ENCODE data around the gene HSD17B14. TPM values are rescaled to one million over a fixed set of nuclear protein-coding genes. Genes with fewer than 3 reads are reported as not detected.

Gene HSD17B14
- total RNA-seq, 4 donors from 2014 or later: 3.5 to 15.1 (median 5.4) TPM

DNA sequence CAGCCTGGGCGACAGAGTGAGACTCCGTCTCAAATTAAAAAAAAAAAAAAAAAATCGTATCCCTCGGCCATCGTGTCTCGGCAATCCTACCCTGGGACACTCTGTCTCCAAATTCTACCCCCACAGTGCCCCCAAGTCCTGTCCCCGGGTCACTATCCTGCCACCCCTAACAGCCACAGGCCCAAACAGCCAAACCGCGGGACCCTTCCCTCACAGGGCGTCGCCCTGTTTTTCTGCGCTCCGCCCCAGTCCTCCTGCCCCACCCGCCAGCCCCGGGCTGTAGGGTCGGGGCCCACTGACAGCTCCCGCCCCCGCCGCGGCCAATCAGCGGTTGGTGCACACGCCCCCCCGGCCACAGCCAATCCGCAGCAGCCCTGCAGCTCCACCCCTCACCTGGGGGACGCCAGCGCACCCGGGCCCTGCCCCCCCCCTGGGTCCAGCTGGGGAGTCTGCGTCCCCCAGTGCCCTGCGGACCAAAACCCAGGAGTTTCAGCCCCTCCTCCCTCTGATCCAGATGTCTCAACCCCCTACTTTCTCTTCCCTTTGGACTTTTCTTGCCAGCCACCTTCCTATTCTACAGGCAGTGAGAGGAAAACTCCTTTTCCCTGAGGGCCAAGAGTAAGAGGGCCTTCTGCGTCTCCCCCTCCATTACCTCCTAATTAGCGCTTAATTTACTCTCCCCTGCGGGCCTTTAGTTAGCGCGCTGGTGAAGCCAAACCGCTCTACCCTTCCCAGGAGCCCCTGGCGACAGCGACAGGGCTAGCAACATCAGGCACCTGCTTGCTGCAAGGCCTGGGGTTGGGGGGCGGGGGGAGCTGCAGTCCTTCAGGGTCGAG, 24.0 kb downstream of the HSD17B14 start:
- Histone ChIP-seq H3K27me3 (no peaks in the 10 kb centered on the region), H3K9me3 (no peaks in the 10 kb centered on the region), H3K27ac (peak overlapping the region; percentile 88 to 93 (median 90)), H3K4me1 (peaks cover 6 to 54% (median 39%) of the 10 kb centered on the region in 4 donors), H3K4me3 (peak overlapping the region; percentile 33 to 71 (median 63)), H3K36me3 (no peaks in the 10 kb centered on the region)
- WGBS, 2 donors (ENCODE audit: low coverage in 1 of 2): 4 to 12% methylated on average over 9 to 36 of the region's 39 CpGs
- in situ Hi-C loops (cut with MboI; ENCODE audit: low pct_ligation_motif_present in 1 of 4, low pct_unique_long_range_greater_than_20kb in 1 of 4, low sequenced_read_pairs in 3 of 4): no loop called here
- intact Hi-C loops (cut with DNase I; ENCODE audit: low total_unique reads): no loop called here
- peak; percentile 24 for TF ChIP-seq EP300 (IDR thresholded peaks at IDR 0.05; ENCODE audit: low read depth)
- TF ChIP-seq POLR2A (IDR thresholded peaks at IDR 0.05): peak; percentile 84
- TF ChIP-seq POLR2AphosphoS5 (IDR thresholded peaks at IDR 0.05): peak; percentile 74 to 87 (median 77)
- TF ChIP-seq, protein P1, sequence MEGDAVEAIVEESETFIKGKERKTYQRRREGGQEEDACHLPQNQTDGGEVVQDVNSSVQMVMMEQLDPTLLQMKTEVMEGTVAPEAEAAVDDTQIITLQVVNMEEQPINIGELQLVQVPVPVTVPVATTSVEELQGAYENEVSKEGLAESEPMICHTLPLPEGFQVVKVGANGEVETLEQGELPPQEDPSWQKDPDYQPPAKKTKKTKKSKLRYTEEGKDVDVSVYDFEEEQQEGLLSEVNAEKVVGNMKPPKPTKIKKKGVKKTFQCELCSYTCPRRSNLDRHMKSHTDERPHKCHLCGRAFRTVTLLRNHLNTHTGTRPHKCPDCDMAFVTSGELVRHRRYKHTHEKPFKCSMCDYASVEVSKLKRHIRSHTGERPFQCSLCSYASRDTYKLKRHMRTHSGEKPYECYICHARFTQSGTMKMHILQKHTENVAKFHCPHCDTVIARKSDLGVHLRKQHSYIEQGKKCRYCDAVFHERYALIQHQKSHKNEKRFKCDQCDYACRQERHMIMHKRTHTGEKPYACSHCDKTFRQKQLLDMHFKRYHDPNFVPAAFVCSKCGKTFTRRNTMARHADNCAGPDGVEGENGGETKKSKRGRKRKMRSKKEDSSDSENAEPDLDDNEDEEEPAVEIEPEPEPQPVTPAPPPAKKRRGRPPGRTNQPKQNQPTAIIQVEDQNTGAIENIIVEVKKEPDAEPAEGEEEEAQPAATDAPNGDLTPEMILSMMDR (IDR thresholded peaks at IDR 0.05): peak in 2 of 5 experiments; percentile 12 to 18
- peak; percentile 93 for DNase-seq

DNA sequence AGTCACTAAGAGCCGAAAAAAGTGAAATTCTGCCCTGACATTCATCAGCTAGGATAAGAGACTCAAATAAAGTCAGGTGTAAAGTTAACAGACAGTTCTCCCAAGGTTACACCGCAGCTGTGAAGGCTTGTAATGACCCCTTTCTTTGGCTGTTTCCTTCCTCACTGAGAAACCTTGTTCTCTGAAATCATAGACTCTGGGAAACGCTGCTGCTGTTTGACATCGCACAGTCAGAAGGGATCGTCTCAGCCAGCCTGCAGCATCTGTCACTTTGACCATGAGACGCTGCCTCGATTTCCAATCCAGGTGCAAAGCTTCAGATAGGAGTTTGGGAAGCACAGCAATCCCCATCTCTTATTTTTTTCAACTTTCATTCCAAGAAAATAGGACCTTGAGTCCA, 26.1 kb downstream of the HSD17B14 start:
- H3K27ac ChIP-seq: peak overlapping the region; percentile 88 to 93 (median 90)
- no peak for TF ChIP-seq POLR2AphosphoS5 (IDR thresholded peaks at IDR 0.05)
- TF ChIP-seq, protein P1 (IDR thresholded peaks at IDR 0.05): no peak
- TF ChIP-seq POLR2A (IDR thresholded peaks at IDR 0.05): no peak
- TF ChIP-seq EP300 (IDR thresholded peaks at IDR 0.05; ENCODE audit: low read depth): no peak
- H3K4me1 ChIP-seq: peaks cover 6 to 49% (median 40%) of the 10 kb centered on the region in 4 donors
- in situ Hi-C loops (cut with MboI; ENCODE audit: low pct_ligation_motif_present in 1 of 4, low pct_unique_long_range_greater_than_20kb in 1 of 4, low sequenced_read_pairs in 3 of 4) (no loop called here), intact Hi-C loops (cut with DNase I; ENCODE audit: low total_unique reads) (no loop called here)
- WGBS, 2 donors (ENCODE audit: low coverage in 1 of 2): 16 to 20% methylated on average over 2 to 7 of the region's 7 CpGs
- no peaks in the 10 kb centered on the region for H3K9me3 ChIP-seq
- no peaks in the 10 kb centered on the region for H3K36me3 ChIP-seq
- DNase-seq: no peak
- no peaks in the 10 kb centered on the region for H3K27me3 ChIP-seq
- H3K4me3 ChIP-seq: peak overlapping the region; percentile 33 to 71 (median 63)

DNA sequence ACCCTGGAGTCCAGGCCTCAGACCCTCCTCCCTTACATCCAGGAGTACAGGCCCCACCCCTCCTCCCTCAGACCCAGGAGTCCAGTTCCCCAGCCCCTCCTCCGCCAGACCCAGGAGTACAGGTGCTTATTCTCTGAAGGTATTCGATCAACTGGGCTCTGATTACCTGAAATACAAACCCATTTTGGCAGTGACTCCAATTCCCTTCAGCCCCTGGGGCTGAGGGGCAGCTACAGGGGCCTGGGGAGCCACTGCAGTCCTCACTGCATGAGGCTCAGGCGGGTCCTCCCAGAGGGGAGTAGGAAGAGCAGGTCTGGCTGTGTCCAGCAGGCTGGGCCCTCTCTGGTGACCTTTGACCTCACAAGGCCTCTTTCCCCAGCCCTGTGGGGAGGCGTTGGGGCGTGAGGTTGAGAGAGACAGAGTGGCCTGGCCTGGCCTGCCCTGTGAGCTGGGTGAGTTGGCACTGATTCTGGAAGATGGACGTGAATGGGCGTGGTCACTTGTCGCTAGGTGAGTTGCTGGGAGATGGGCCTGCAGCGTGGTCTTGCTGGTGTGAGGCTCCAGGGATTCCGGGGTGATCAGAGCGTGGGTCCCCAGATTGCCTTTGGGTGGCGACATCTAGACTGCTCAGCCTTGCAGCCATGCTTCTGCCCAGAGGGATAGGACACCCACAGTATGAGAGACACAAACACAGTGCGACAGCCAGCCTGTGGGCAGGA, 28.5 kb downstream of the HSD17B14 start:
- in situ Hi-C loops (cut with MboI; ENCODE audit: low pct_ligation_motif_present in 1 of 4, low pct_unique_long_range_greater_than_20kb in 1 of 4, low sequenced_read_pairs in 3 of 4) (no loop called here), intact Hi-C loops (cut with DNase I; ENCODE audit: low total_unique reads) (no loop called here)
- H3K27ac ChIP-seq: peak overlapping the region; percentile 66 to 76 (median 75)
- H3K27me3 ChIP-seq: no peaks in the 10 kb centered on the region
- peak overlapping the region in 2 of 4 donors; percentile 11 to 22 for H3K4me3 ChIP-seq
- TF ChIP-seq, protein P1 (IDR thresholded peaks at IDR 0.05): no peak
- TF ChIP-seq POLR2A (IDR thresholded peaks at IDR 0.05) (no peak), POLR2AphosphoS5 (IDR thresholded peaks at IDR 0.05) (no peak), EP300 (IDR thresholded peaks at IDR 0.05; ENCODE audit: low read depth) (no peak)
- H3K4me1 ChIP-seq: peaks cover 6 to 48% (median 39%) of the 10 kb centered on the region in 4 donors
- H3K9me3 ChIP-seq: no peaks in the 10 kb centered on the region
- peak; percentile 48 for DNase-seq
- WGBS, 2 donors (ENCODE audit: low coverage in 1 of 2): 76% methylated on average over 12 of the region's 13 CpGs; no CpG with 5 or more reads in 1 of the 2 donors
- H3K36me3 ChIP-seq: no peaks in the 10 kb centered on the region

All from transverse colon (tissue), 4 donors.